Adrenal gland (tissue), 5 donors: ENCODE measurements around the gene DBF4.
"Not testable (repeated sequence)": the region's sequence is repeated elsewhere in the genome, so short reads cannot be mapped to it uniquely, and the experiment has no call there.

Experiments used
- POLR2A ChIP-seq, 2 donors: fragments of 450-650 bp; IDR thresholded peaks; one replicate each; pipeline ENCODE4 v1.6.1; 2017; ENCODE audit warnings: antibody characterized with exemption in 2 of 2, mild to moderate bottlenecking in 2 of 2, moderate library complexity in 1 of 2
- TF ChIP-seq, protein P1 (sequence below), 6 experiments: fragments of 450-650 bp in 4 of 6; fragments of 200-600 bp in 2 of 6; sonication (generic) in 1 of 6; IDR thresholded peaks; 1 replicate in 5 of 6; 2 replicates in 1 of 6; pipeline versions ENCODE4 v1.5.1 to v1.8.0; 2016 to 2021; ENCODE audit warnings: antibody characterized with exemption in 6 of 6, mild to moderate bottlenecking in 2 of 6, moderate library complexity in 1 of 6
- donor health status: DM: no; HTN: no; CAD: no.

DNA sequence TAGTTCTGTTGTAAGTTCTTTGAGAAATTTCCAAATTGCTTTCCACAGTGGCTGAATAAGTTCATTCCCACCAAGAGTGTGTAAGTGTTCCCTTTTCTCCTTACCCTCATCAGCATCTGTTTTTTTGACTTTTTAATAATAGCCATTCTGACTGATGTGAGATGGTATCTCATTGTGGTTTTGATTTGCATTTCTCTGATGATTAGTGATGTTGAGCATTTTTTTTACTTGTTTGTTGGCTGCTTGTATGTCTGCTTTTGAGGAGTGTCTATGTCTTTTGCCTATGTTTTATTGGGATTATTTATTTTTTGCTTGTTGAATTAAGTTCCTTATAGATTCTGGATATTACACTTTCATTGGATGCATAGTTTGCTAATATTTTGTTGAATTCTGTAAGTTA lies 69.6 kb downstream of the DBF4 start:
- not testable (repeated sequence) for TF ChIP-seq POLR2A (IDR thresholded peaks at IDR 0.05)
- TF ChIP-seq, protein P1, sequence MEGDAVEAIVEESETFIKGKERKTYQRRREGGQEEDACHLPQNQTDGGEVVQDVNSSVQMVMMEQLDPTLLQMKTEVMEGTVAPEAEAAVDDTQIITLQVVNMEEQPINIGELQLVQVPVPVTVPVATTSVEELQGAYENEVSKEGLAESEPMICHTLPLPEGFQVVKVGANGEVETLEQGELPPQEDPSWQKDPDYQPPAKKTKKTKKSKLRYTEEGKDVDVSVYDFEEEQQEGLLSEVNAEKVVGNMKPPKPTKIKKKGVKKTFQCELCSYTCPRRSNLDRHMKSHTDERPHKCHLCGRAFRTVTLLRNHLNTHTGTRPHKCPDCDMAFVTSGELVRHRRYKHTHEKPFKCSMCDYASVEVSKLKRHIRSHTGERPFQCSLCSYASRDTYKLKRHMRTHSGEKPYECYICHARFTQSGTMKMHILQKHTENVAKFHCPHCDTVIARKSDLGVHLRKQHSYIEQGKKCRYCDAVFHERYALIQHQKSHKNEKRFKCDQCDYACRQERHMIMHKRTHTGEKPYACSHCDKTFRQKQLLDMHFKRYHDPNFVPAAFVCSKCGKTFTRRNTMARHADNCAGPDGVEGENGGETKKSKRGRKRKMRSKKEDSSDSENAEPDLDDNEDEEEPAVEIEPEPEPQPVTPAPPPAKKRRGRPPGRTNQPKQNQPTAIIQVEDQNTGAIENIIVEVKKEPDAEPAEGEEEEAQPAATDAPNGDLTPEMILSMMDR (IDR thresholded peaks at IDR 0.05), result not testable (repeated sequence)
